Type B pancreatic cell (in vitro differentiated cells): Measurements from ENCODE around the gene OTOG. TPM values are rescaled to one million over a fixed set of nuclear protein-coding genes. Genes with fewer than 3 reads are reported as not detected.

Source experiments
- DNase-seq: peaks from one replicate; pipeline ENCODE4 v3.0.0; 2021; ENCODE audit warnings: mixed read lengths; ENCODE audit not compliant: unreplicated experiment; ENCODE audit errors: extremely low spot score
- H3K27ac Mint-ChIP-seq: 2 replicates; pipeline ENCODE4 v1.8.0; 2021; ENCODE audit warnings: mild to moderate bottlenecking, mixed read lengths
- H3K27me3 Mint-ChIP-seq: 2 replicates; pipeline ENCODE4 v1.8.0; 2021; ENCODE audit warnings: mixed read lengths
- H3K36me3 Mint-ChIP-seq: 2 replicates; pipeline ENCODE4 v1.8.0; 2021; ENCODE audit warnings: mixed read lengths
- H3K4me1 Mint-ChIP-seq: one replicate; pipeline ENCODE4 v1.8.0; 2021; ENCODE audit warnings: mixed read lengths; ENCODE audit not compliant: unreplicated experiment
- H3K4me3 Mint-ChIP-seq: 2 replicates; pipeline ENCODE4 v1.8.0; 2021; ENCODE audit warnings: mild to moderate bottlenecking, mixed read lengths
- H3K9me3 Mint-ChIP-seq: 2 replicates; pipeline ENCODE4 v1.8.0; 2021; ENCODE audit warnings: mixed read lengths
- total RNA-seq: library from RNA; stranded (reverse); gene quantifications from 2 replicates; pipeline ENCODE4 v1.2.1, GENCODE V29; 2021; ENCODE audit warnings: low replicate concordance
- TF ChIP-seq, protein P1 (sequence below): fragments of 200-600 bp; sonication (generic); conservative IDR thresholded peaks from 2 replicates; pipeline ENCODE4 v1.5.0; 2021; ENCODE audit warnings: antibody characterized with exemption, mild to moderate bottlenecking

The OTOG gene
- total RNA-seq, 1 donor from 2014 or later: 1.5 TPM

DNA sequence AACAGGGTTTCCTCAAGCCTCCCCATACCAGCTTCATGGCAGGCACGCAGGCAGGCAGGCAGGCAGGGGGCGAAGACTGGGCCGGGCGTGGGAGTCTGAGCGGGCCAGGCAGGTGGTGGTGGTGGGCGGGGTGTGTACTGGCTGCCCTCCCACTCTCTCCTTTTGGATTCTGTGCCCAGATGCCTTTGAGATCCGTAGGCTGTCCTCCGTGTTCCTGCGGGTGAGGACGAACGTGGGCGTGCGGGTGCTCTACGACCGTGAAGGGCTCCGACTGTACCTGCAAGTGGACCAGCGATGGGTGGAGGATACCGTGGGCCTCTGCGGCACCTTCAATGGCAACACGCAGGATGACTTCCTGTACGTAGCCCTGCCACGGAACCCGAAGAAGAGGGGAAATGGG, 23.0 kb downstream of the OTOG start:
- no peaks in the 10 kb centered on the region for H3K36me3 Mint-ChIP-seq
- peaks cover 6% of the 10 kb centered on the region for H3K4me1 Mint-ChIP-seq
- peaks cover 25% of the 10 kb centered on the region for H3K27me3 Mint-ChIP-seq
- TF ChIP-seq, protein P1, sequence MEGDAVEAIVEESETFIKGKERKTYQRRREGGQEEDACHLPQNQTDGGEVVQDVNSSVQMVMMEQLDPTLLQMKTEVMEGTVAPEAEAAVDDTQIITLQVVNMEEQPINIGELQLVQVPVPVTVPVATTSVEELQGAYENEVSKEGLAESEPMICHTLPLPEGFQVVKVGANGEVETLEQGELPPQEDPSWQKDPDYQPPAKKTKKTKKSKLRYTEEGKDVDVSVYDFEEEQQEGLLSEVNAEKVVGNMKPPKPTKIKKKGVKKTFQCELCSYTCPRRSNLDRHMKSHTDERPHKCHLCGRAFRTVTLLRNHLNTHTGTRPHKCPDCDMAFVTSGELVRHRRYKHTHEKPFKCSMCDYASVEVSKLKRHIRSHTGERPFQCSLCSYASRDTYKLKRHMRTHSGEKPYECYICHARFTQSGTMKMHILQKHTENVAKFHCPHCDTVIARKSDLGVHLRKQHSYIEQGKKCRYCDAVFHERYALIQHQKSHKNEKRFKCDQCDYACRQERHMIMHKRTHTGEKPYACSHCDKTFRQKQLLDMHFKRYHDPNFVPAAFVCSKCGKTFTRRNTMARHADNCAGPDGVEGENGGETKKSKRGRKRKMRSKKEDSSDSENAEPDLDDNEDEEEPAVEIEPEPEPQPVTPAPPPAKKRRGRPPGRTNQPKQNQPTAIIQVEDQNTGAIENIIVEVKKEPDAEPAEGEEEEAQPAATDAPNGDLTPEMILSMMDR: no peak
- DNase-seq: peak; percentile 53
- no peak overlapping the region for H3K27ac Mint-ChIP-seq
- H3K9me3 Mint-ChIP-seq: no peaks in the 10 kb centered on the region
- no peak overlapping the region for H3K4me3 Mint-ChIP-seq

DNA sequence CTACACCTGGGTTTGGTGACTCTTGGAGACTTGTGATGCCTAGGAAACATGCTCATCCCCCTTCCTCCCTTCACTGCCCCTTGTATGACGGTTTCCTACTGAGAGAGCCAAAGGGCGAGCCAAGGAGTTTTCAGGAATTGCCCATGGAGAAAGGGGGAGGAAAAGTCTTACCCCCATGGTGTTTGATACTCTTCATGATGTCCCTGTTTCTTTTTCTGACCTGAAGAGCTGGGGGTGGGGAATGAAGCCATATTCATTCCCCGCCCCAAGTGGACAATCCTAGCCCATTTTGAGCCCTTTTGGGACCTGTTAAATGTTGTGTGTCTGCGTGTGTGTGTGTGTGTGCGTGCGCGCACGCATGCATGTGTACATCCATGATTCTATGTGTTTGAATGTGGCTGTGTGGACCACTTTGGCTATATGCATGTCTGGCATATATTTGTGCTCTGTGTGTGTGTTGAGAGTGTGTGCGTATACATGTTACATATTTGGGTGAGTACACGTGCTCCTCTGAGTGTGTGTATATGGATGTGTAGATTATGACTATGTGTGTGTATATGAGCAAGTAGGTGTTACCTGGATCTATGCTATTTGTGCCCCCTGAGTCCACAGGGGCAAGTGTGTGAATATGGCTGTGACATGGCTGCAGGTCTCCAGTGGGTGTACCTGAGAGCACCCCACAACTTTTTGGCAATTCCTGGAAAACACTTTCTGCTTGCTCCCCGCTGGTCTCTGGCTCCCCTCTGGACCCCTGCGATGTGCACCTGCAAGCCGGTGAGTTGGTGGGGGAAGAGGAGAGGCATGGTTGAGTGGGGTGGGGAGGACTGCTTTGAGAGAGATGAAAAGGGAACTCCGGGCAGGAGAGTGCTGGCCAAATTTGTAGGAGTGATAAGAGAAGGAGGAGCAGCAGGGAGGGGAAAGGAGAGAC, 24.6 kb downstream of the OTOG start:
- Mint-ChIP-seq H3K4me3 (no peak overlapping the region), H3K4me1 (peaks cover 13% of the 10 kb centered on the region), H3K36me3 (no peaks in the 10 kb centered on the region), H3K27ac (no peak overlapping the region), H3K27me3 (peaks cover 22% of the 10 kb centered on the region), H3K9me3 (no peaks in the 10 kb centered on the region)
- DNase-seq: peak; percentile 37
- TF ChIP-seq, protein P1: no peak

DNA sequence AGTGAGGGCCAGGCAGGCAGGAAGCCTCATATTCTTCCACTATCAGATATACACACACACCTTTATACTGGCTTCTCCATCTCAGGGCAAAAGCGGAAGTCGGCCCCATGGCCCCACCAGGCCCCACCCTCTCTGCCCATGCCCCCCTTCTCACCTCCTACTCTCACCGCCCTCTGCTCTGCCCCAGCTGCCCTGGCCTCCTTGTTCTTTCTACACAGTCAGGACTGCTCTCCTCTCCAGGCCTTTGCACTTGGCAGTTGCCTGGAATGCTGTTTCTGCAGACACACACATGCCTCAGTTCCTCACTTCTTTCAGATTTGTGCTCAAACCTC, 25.3 kb downstream of the OTOG start:
- peak; percentile 50 for DNase-seq
- H3K9me3 Mint-ChIP-seq: no peaks in the 10 kb centered on the region
- peaks cover 13% of the 10 kb centered on the region for H3K4me1 Mint-ChIP-seq
- no peaks in the 10 kb centered on the region for H3K36me3 Mint-ChIP-seq
- H3K27me3 Mint-ChIP-seq: peaks cover 22% of the 10 kb centered on the region
- H3K4me3 Mint-ChIP-seq: no peak overlapping the region
- TF ChIP-seq, protein P1: no peak
- no peak overlapping the region for H3K27ac Mint-ChIP-seq

DNA sequence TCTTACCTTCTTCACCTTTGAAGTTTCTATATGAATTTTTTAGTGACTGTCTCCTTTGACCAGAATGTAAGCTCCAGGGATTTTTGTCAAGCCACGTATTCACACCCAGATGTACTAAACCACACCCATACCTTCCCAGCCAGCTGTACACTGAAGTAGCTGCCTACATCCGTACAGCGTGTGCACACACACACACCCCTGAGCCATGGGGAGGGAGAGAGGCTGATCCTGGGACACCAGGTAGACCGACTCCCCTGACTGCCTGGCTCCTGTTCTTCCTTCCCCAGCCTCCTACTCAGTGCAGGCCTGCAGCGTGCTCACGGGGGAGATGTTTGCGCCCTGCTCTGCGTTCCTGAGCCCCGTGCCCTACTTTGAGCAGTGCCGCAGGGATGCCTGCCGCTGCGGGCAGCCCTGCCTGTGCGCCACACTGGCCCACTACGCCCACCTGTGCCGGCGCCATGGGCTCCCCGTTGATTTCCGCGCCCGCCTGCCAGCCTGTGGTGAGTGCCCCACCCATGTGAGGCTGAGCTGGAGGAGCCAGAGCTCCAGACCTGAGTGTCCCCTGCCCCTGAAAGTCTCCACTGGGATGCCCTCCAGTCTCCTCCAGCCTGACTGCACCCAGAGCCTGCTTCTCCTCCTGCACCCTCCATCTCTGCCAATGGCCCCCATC, 25.9 kb downstream of the OTOG start:
- Mint-ChIP-seq H3K27me3 (peaks cover 22% of the 10 kb centered on the region), H3K4me1 (peaks cover 13% of the 10 kb centered on the region), H3K4me3 (no peak overlapping the region), H3K27ac (no peak overlapping the region), H3K36me3 (no peaks in the 10 kb centered on the region), H3K9me3 (no peaks in the 10 kb centered on the region)
- DNase-seq: peak; percentile 67
- TF ChIP-seq, protein P1: no peak

DNA sequence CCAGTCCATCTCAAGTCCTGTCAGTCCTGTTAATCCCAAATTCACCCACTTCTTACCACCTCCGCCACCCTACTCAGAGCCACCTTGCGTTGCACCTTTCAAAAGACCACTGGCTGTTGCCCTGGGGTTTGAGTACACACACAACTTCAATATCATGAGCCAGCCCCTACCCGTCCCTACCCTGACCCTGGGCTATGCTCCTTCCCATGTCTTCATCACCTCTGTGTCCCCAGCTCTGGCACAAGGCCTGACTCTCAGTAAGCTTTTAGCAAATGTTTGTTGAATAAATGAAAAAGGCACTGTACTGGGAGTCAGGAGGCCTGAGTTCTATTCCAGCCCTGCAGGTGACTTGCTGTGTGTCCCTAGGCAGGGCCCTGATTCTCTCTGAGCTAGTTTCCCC, 26.5 kb downstream of the OTOG start:
- Mint-ChIP-seq H3K27ac (no peak overlapping the region), H3K27me3 (peaks cover 22% of the 10 kb centered on the region), H3K9me3 (no peaks in the 10 kb centered on the region), H3K4me1 (peaks cover 13% of the 10 kb centered on the region), H3K36me3 (no peaks in the 10 kb centered on the region), H3K4me3 (no peak overlapping the region)
- TF ChIP-seq, protein P1: no peak
- DNase-seq: peak; percentile 36
